ENCODE results near the gene CNOT4.
"Not testable (repeated sequence)": the region's sequence is repeated elsewhere in the genome, so short reads cannot be mapped to it uniquely, and the experiment has no call there.

Gene CNOT4

DNA sequence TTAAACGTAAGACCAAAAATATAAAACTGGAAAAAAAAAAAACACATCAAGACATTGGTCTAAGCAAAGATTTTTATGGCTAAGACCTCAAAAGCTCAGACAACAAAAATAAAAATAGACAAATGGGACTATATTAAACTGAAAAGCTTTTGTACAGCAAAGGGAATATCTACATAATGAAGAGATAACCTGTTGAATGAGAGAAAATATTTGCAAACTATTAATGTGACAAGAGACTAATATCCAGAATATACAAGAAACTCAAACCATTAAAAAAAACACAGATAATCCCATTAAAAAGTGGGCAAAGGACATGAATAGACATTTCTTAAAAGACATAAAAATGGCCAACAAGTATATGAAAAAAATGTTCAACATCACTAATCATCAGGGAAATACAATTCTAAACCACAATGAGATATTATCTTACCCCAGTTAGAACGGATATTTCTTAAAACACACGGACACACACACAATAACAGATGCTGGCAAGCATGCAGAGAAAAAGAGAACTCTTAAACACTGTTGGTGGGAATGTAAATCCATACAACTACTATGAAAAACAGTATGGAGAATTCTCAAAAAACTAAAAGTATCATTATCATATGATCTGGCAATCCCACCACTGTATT lies 28.8 kb downstream of the CNOT4 start:
- no peak for DNase-seq (ENCODE audit: extremely low read depth, low read depth)
- TF ChIP-seq, protein P1, sequence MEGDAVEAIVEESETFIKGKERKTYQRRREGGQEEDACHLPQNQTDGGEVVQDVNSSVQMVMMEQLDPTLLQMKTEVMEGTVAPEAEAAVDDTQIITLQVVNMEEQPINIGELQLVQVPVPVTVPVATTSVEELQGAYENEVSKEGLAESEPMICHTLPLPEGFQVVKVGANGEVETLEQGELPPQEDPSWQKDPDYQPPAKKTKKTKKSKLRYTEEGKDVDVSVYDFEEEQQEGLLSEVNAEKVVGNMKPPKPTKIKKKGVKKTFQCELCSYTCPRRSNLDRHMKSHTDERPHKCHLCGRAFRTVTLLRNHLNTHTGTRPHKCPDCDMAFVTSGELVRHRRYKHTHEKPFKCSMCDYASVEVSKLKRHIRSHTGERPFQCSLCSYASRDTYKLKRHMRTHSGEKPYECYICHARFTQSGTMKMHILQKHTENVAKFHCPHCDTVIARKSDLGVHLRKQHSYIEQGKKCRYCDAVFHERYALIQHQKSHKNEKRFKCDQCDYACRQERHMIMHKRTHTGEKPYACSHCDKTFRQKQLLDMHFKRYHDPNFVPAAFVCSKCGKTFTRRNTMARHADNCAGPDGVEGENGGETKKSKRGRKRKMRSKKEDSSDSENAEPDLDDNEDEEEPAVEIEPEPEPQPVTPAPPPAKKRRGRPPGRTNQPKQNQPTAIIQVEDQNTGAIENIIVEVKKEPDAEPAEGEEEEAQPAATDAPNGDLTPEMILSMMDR (IDR thresholded peaks at IDR 0.05; ENCODE audit: low read depth, low read length): no peak

DNA sequence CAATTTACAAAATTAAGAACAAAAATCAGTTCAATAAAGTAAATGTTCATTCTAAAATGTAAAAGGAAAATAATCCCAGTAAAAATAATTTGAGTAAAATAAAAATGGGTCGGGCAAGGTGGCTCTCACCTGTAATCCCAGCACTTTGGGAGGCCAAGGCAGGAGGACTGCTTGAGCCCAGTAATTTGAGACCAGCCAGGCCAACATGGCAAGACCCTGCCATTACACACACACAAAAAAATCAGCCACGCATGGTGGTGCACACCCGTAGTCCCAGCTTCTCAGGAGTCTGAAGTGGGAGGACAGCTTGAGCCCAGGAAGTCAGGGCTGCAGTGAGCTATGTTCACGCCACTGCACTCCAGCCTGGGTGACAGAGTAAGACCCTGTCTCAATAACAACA lies 34.4 kb downstream of the CNOT4 start:
- DNase-seq (ENCODE audit: extremely low read depth, low read depth): no peak
- TF ChIP-seq, protein P1 (IDR thresholded peaks at IDR 0.05; ENCODE audit: low read depth, low read length): no peak

DNA sequence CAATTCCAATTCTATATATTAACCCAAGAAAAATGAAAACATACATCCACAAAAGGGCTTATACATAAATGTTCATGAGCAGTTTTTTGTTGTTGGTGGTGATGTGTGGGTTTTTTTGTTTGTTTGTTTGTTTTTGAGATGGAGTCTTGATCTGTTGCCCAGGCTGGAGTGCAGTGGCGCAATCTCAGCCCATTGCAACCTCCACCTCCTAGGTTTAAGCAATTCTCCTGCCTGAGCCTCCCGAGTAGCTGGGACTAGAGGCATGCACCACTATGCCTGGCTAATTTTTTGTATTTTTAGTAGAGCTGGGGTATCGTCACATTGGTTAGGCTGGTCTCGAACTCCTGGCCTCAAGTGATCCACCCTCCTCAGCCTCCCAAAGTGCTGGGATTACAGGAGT lies 40.2 kb downstream of the CNOT4 start:
- DNase-seq (ENCODE audit: extremely low read depth, low read depth): not testable (repeated sequence)

DNA sequence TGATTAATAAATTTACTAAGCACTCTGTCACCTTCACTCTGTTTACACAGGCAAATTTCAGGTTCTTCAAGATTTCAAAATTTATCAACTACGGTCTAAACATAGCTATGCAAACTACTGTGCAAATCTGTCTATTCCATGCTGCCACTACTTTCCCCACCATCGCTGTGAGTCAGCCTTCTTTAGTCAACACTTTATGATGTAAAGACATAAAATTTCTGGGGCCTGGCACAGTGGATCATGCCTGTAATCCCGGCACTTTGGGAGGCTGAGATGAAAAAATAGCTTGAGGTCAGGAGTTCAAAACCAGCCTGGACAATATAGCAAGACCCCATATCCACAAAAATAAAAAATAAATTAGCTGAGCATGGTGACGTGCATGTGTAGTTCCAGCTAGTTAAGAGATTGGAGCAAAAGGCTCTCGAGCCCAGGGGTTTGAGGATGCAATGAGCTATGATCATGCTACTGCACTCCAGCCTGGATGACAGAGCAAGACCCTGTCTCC lies 42.6 kb downstream of the CNOT4 start:
- DNase-seq (ENCODE audit: extremely low read depth, low read depth): no peak
- TF ChIP-seq, protein P1 (IDR thresholded peaks at IDR 0.05; ENCODE audit: low read depth, low read length): no peak

DNA sequence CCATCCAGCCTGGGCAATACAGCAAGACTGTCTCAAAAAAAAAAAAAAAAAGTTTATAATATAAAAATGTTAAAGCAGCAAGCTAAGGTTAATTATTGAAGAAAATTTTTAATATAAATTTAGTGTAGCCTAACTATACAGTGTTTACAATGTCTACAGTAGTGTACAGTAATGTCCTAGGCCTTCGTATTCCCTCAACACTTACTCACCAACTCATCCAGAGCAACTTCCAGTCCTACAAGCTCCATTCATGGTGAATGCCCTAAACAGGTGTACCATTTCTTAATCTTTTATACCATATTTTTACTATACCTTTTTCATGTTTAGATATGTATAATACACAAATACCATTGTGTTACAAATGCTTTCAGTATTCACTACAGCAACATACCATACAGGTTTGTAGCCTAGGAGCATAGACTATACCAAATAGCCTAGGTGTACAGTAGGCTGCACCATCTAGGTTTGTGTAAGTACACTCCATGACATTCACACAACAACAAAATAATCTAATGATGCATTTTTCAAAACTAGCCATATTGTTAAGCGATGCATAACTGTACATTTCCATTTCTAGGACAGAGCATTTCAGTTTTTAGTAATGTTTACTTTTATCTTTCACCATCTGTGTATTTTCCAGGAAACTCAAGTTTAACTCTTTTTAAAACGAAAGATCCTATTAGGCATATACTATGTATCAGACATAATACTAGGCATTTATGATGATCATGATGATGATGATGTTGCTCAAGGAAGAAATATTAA lies 43.3 kb downstream of the CNOT4 start:
- DNase-seq (ENCODE audit: extremely low read depth, low read depth): no peak
- TF ChIP-seq, protein P1 (IDR thresholded peaks at IDR 0.05; ENCODE audit: low read depth, low read length): no peak

- TF ChIP-seq, protein P1 (IDR thresholded peaks at IDR 0.05; ENCODE audit: low read depth, low read length): no peak
- DNase-seq (ENCODE audit: extremely low read depth, low read depth): no peak
Observed at GRCh38 chr7:135463908-135464307, 46.0 kb downstream of the CNOT4 start.

GRCh38 chr7:135459951-135460567 lies 49.8 kb downstream of the CNOT4 start:
- DNase-seq (ENCODE audit: extremely low read depth, low read depth): no peak
- TF ChIP-seq, protein P1 (IDR thresholded peaks at IDR 0.05; ENCODE audit: low read depth, low read length): no peak

All from AG09319 (cell line).